HepG2 (cell line): ENCODE measurements around the gene SNX2. TPM values are rescaled to one million over a fixed set of nuclear protein-coding genes. Genes with fewer than 3 reads are reported as not detected.
A peak's percentile ranks its signal among the peaks of the same experiment; 100 is the strongest.

Experiments used
- DMTF1 ChIP-seq: sonication (generic); formaldehyde crosslinking; IDR thresholded peaks from 2 replicates; pipeline ENCODE4 v1.4.0; 2020; ENCODE audit warnings: mild to moderate bottlenecking, missing genetic modification reagents
- ELF1 ChIP-seq: sonication (generic); formaldehyde crosslinking; IDR thresholded peaks from 2 replicates; pipeline ENCODE4 v1.4.0; 2020; ENCODE audit warnings: missing genetic modification reagents
- ELF3 ChIP-seq: IDR thresholded peaks from 2 replicates; pipeline ENCODE4 v1.6.1; 2016; ENCODE audit warnings: missing genetic modification reagents, missing compliant biosample characterization
- GABPB1 ChIP-seq: IDR thresholded peaks from 2 replicates; pipeline ENCODE4 v1.6.1; 2016; ENCODE audit warnings: mild to moderate bottlenecking, missing genetic modification reagents, moderate library complexity, missing compliant biosample characterization
- GATA4 ChIP-seq: sonication (generic); IDR thresholded peaks from 2 replicates; pipeline ENCODE4 v1.6.1; 2016; ENCODE audit warnings: antibody characterized with exemption, low read depth, borderline replicate concordance
- GATAD2A ChIP-seq: IDR thresholded peaks from 2 replicates; pipeline ENCODE4 v1.6.1; 2016
- HDAC2 ChIP-seq: sonication (generic); formaldehyde crosslinking; IDR thresholded peaks from 2 replicates; pipeline ENCODE4 v1.4.0; 2020; ENCODE audit warnings: missing genetic modification reagents
- HMG20B ChIP-seq: conservative IDR thresholded peaks from 2 replicates; pipeline ENCODE4 v1.6.1; 2016; ENCODE audit warnings: missing genetic modification reagents, missing compliant biosample characterization
- MATR3 ChIP-seq: sonication (generic); formaldehyde crosslinking; IDR thresholded peaks from 2 replicates; pipeline ENCODE4 v1.4.0; 2020; ENCODE audit warnings: missing genetic modification reagents
- RAD51 ChIP-seq: fragments of 450-650 bp; IDR thresholded peaks from 2 replicates; pipeline ENCODE4 v1.6.1; 2016; ENCODE audit warnings: borderline replicate concordance
- RFXANK ChIP-seq: IDR thresholded peaks from 2 replicates; pipeline ENCODE4 v1.6.1; 2016
- SATB2 ChIP-seq: sonication (generic); formaldehyde crosslinking; IDR thresholded peaks from 2 replicates; pipeline ENCODE4 v1.5.0; 2020; ENCODE audit warnings: missing genetic modification reagents
- SP1 ChIP-seq, 2 experiments: fragments of 450-650 bp in 1 of 2; sonication (generic) in 1 of 2; formaldehyde crosslinking in 1 of 2; IDR thresholded peaks; 2 replicates each; pipeline versions ENCODE4 v1.4.0 to v1.6.1; 2016 to 2020; ENCODE audit warnings: missing genetic modification reagents in 1 of 2
- SRSF1 ChIP-seq: fragments of 200-400 bp; formaldehyde crosslinking; optimal IDR thresholded peaks from 2 replicates; pipeline ENCODE3; 2017; ENCODE audit warnings: mild to moderate bottlenecking, low read depth, low read length, moderate library complexity
- ZBTB20 ChIP-seq: sonication (generic); formaldehyde crosslinking; IDR thresholded peaks from 2 replicates; pipeline ENCODE4 v1.8.1; 2023; ENCODE audit warnings: missing genetic modification reagents, low read depth, mild to moderate bottlenecking, borderline replicate concordance
- ZNF331 ChIP-seq: sonication (generic); formaldehyde crosslinking; IDR thresholded peaks from 2 replicates; pipeline ENCODE4 v1.4.0; 2020; ENCODE audit warnings: missing genetic modification reagents
- ZNF33B ChIP-seq: sonication (generic); formaldehyde crosslinking; IDR thresholded peaks from 2 replicates; pipeline ENCODE4 v1.5.1; 2020; ENCODE audit warnings: mild to moderate bottlenecking, missing genetic modification reagents
- polyA plus RNA-seq, 8 experiments: library from polyadenylated mRNA; depleted of rRNA in 3 of 8; stranded (reverse) in 7 of 8; unstranded in 1 of 8; fragments of >200 nt; fragmentation: Illumina TruSeq in 4 of 8; extraction: Trizol in 4 of 8; gene quantifications; 2 replicates each; pipeline versions ENCODE4 v1.2.1 to v1.2.3, GENCODE V29; 2011 to 2016; ENCODE audit warnings: low read depth in 4 of 8, missing spikeins in 1 of 8, mixed read lengths in 1 of 8; ENCODE audit not compliant: insufficient read depth in 1 of 8
- total RNA-seq, 5 experiments: library from RNA; depleted of rRNA; stranded (reverse); fragments of >200 nt; fragmentation: Illumina TruSeq; extraction: Trizol; gene quantifications; 2 replicates each; pipeline ENCODE4 v1.2.3, GENCODE V29; 2016; ENCODE audit warnings: low read depth in 1 of 5
- TF ChIP-seq, protein P1 (sequence below): sonication (generic); formaldehyde crosslinking; IDR thresholded peaks from 2 replicates; pipeline ENCODE4 v1.8.0; 2022; ENCODE audit warnings: mild to moderate bottlenecking, missing genetic modification reagents, borderline replicate concordance
- TF ChIP-seq, protein P2 (sequence below): sonication (generic); formaldehyde crosslinking; IDR thresholded peaks from 2 replicates; pipeline ENCODE4 v1.4.0; 2020; ENCODE audit warnings: mild to moderate bottlenecking, missing genetic modification reagents

The SNX2 gene
- total and polyA plus RNA-seq, 2 of the 13 experiments (the other 11 are each of a cell fraction or from before 2014, with no cell fraction given) = 26.4 to 78.8 TPM

DNA sequence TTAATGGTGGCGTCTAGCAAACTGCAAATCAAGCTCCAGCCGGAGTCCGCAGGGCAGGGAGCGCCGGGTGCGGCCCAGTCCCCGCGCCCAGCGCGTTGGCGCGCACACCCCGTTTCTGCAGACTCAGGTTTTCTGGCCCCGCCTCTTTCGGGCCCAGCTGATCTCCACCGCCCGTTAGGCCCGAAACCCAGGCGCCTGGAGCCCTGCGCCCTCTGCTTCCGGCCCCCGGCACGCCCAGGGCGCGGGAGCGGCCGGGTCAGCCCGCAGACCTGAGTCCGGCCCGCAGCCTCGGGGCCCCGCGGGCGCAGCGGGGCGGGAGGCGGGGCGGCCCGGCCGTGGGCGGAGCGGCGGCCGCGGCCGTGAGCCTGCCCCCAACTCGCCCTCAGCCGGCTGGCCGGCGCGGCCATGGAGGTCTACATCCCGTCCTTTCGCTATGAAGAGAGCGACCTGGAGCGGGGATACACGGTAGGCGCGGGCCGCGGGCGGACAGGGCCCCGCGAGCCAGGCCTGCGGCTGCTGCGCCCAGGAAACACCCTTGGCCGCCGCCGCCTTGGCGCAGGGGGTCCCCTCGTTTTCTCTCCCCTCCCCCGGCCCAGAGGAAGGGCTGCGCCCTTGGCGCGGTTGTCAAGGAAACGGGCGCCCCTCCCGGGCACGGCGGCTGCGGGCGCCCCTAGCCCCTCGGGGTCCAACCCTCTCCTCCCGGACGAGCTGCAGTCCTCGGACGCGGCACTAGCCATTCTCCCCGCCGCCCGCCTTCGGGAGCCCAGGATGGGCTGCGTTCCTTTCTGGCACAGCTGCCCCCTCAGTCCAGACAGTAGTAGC lies 70.6 kb downstream of the SNX2 start, which contains the start of gene SNX24 (continued):
- TF ChIP-seq, protein P1, sequence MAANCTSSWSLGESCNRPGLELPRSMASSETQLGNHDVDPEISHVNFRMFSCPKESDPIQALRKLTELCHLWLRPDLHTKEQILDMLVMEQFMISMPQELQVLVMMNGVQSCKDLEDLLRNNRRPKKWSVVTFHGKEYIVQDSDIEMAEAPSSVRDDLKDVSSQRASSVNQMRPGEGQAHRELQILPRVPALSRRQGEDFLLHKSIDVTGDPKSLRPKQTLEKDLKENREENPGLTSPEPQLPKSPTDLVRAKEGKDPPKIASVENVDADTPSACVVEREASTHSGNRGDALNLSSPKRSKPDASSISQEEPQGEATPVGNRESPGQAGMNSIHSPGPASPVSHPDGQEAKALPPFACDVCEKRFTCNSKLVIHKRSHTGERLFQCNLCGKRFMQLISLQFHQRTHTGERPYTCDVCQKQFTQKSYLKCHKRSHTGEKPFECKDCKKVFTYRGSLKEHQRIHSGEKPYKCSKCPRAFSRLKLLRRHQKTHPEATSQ (CRISPR knock-in tag) = no peak
- TF ChIP-seq MATR3 = no peak
- peak; percentile 69 for TF ChIP-seq ELF3 (CRISPR knock-in tag)
- peak; percentile 67 for TF ChIP-seq SRSF1
- no peak for TF ChIP-seq ZNF33B (CRISPR knock-in tag)
- no peak for TF ChIP-seq SP1 (IDR thresholded peaks at IDR 0.05)
- TF ChIP-seq SP1 (CRISPR knock-in tag; IDR thresholded peaks at IDR 0.05) = peak; percentile 27; the same call in 1 of the 2 replicates
- no peak for TF ChIP-seq DMTF1 (CRISPR knock-in tag)
- TF ChIP-seq GABPB1 (CRISPR knock-in tag) = peak; percentile 88
- peak; percentile 39; the same call in 1 of the 2 replicates for TF ChIP-seq HDAC2 (CRISPR knock-in tag)
- no peak for TF ChIP-seq RFXANK
- no peak for TF ChIP-seq ZBTB20
- TF ChIP-seq GATA4 = no peak
- no peak for TF ChIP-seq HMG20B (CRISPR knock-in tag)
- peak; percentile 79; the same call in 1 of the 2 replicates for TF ChIP-seq ZNF331
- 0 out of 2 replicates have a peak, but pooled peaks have one; percentile 60 for TF ChIP-seq SATB2
- peak; percentile 62 for TF ChIP-seq ELF1 (CRISPR knock-in tag)
- TF ChIP-seq, protein P2, sequence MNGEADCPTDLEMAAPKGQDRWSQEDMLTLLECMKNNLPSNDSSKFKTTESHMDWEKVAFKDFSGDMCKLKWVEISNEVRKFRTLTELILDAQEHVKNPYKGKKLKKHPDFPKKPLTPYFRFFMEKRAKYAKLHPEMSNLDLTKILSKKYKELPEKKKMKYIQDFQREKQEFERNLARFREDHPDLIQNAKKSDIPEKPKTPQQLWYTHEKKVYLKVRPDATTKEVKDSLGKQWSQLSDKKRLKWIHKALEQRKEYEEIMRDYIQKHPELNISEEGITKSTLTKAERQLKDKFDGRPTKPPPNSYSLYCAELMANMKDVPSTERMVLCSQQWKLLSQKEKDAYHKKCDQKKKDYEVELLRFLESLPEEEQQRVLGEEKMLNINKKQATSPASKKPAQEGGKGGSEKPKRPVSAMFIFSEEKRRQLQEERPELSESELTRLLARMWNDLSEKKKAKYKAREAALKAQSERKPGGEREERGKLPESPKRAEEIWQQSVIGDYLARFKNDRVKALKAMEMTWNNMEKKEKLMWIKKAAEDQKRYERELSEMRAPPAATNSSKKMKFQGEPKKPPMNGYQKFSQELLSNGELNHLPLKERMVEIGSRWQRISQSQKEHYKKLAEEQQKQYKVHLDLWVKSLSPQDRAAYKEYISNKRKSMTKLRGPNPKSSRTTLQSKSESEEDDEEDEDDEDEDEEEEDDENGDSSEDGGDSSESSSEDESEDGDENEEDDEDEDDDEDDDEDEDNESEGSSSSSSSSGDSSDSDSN (CRISPR knock-in tag) = peak; percentile 82; the same call in 1 of the 2 replicates
- TF ChIP-seq RAD51 = no peak
- TF ChIP-seq GATAD2A (CRISPR knock-in tag) = peak; percentile 45; the same call in 1 of the 2 replicates
